ENCODE data around the gene HSD11B2. TPM values are rescaled to one million over a fixed set of nuclear protein-coding genes. Genes with fewer than 3 reads are reported as not detected.

HSD11B2 gene
- total RNA-seq, 1 experiment from 2014 or later: 33.4 TPM

DNA sequence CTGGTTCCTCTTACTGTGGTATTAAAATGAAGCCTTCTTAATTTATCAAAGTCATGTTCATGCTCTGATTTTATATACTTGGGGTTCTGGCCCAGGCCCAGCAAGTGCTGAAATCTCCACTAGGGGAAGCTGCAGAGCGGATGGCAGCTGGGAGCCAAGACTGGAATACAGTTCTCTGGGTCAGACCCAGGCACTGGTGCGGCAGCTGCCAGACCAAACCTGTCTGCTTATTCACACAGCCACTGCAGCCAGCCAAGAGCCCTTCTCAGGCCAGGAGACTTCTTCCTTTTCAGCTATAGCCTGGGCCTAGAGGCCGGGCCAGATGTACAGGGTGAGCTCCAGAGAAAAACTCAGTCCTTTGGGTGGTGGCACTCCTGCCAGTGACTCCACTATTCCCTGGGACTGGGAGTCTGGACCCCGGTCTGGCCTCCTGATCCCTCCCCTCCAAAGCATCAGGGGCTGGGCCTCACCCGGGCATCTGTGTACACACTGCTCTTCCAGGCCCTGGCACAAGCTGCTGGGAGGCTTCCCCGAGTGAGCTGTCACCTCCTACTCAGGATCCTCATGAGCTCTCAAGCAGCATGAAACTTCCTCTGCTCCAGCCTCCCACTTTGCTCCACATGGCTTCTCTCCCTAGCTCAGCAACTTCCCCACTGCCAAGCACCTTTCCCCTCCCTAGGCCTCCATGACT lies 25.6 kb downstream of the HSD11B2 start:
- H3K9me3 Mint-ChIP-seq: no peaks in the 10 kb centered on the region
- H3K27me3 Mint-ChIP-seq (ENCODE audit: low read depth): no peaks in the 10 kb centered on the region
- ChIA-PET POLR2A (interaction anchor here (0.6 kb wide), 1 partner anchor 806 kb away, joined by 5 read pairs; no protein-coding TSS in a partner anchor), CTCF (interaction anchor here (0.6 to 3.2 kb wide), 28 partner anchors 9 to 564 kb away, joined by 3 to 52 read pairs (median 3); partner anchors contain the start of genes ATP6V0D1, HSD11B2, TPPP3 and ZDHHC1)
- ATAC-seq (peak; percentile 83), DNase-seq (ENCODE audit: low spot score) (peak; percentile 61)
- peak overlapping the region; percentile 46; the same call in 1 of the 2 replicates for H3K27ac Mint-ChIP-seq
- TF ChIP-seq, protein P1, sequence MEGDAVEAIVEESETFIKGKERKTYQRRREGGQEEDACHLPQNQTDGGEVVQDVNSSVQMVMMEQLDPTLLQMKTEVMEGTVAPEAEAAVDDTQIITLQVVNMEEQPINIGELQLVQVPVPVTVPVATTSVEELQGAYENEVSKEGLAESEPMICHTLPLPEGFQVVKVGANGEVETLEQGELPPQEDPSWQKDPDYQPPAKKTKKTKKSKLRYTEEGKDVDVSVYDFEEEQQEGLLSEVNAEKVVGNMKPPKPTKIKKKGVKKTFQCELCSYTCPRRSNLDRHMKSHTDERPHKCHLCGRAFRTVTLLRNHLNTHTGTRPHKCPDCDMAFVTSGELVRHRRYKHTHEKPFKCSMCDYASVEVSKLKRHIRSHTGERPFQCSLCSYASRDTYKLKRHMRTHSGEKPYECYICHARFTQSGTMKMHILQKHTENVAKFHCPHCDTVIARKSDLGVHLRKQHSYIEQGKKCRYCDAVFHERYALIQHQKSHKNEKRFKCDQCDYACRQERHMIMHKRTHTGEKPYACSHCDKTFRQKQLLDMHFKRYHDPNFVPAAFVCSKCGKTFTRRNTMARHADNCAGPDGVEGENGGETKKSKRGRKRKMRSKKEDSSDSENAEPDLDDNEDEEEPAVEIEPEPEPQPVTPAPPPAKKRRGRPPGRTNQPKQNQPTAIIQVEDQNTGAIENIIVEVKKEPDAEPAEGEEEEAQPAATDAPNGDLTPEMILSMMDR (IDR thresholded peaks at IDR 0.05): peak; percentile 44
- TF ChIP-seq, protein P2, sequence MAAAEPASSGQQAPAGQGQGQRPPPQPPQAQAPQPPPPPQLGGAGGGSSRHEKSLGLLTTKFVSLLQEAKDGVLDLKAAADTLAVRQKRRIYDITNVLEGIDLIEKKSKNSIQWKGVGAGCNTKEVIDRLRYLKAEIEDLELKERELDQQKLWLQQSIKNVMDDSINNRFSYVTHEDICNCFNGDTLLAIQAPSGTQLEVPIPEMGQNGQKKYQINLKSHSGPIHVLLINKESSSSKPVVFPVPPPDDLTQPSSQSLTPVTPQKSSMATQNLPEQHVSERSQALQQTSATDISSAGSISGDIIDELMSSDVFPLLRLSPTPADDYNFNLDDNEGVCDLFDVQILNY (CRISPR knock-in tag; IDR thresholded peaks at IDR 0.05): no peak
- no peaks in the 10 kb centered on the region for H3K36me3 Mint-ChIP-seq
- H3K4me1 Mint-ChIP-seq: 0 out of 2 replicates have a peak, but pooled peaks cover 5% of the 10 kb centered on the region
- no peak overlapping the region for H3K4me3 Mint-ChIP-seq

DNA sequence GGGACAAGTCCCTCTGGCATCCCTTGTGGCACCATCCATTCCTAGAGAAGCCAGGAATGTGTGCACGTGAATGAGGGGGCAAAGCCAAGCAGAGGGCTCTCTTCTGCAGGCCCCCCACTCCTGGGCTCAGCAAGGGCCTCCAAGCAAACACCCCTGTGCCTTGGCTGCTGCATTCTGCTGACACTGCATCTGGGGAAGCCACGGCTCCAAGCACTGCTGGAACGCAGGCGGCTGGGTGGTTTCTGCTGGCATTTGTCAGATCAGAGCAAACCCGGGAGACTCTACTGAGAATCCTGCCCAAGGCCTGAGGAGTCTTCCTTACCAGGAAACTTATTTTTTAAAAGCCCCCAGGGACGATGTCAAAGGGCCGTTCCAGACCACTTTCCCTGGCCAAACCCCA lies 26.7 kb downstream of the HSD11B2 start:
- H3K36me3 Mint-ChIP-seq: no peaks in the 10 kb centered on the region
- no peaks in the 10 kb centered on the region for H3K27me3 Mint-ChIP-seq (ENCODE audit: low read depth)
- ChIA-PET POLR2A (no interaction called here), CTCF (interaction anchor here (1.2 to 3.2 kb wide), 7 partner anchors 8 to 69 kb away, joined by 3 to 28 read pairs (median 5); no protein-coding TSS in a partner anchor)
- H3K9me3 Mint-ChIP-seq: no peaks in the 10 kb centered on the region
- DNase-seq (ENCODE audit: low spot score) (no peak), ATAC-seq (no peak)
- no peak overlapping the region for H3K4me3 Mint-ChIP-seq
- H3K27ac Mint-ChIP-seq: no peak overlapping the region
- H3K4me1 Mint-ChIP-seq: 0 out of 2 replicates have a peak, but pooled peaks cover 5% of the 10 kb centered on the region
- TF ChIP-seq, protein P3, sequence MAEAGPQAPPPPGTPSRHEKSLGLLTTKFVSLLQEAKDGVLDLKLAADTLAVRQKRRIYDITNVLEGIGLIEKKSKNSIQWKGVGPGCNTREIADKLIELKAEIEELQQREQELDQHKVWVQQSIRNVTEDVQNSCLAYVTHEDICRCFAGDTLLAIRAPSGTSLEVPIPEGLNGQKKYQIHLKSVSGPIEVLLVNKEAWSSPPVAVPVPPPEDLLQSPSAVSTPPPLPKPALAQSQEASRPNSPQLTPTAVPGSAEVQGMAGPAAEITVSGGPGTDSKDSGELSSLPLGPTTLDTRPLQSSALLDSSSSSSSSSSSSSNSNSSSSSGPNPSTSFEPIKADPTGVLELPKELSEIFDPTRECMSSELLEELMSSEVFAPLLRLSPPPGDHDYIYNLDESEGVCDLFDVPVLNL (CRISPR knock-in tag; IDR thresholded peaks at IDR 0.05; ENCODE audit: borderline replicate concordance, low read depth): no peak
- no peak for TF ChIP-seq SMAD3 (CRISPR knock-in tag; IDR thresholded peaks at IDR 0.05; ENCODE audit: borderline replicate concordance)

DNA sequence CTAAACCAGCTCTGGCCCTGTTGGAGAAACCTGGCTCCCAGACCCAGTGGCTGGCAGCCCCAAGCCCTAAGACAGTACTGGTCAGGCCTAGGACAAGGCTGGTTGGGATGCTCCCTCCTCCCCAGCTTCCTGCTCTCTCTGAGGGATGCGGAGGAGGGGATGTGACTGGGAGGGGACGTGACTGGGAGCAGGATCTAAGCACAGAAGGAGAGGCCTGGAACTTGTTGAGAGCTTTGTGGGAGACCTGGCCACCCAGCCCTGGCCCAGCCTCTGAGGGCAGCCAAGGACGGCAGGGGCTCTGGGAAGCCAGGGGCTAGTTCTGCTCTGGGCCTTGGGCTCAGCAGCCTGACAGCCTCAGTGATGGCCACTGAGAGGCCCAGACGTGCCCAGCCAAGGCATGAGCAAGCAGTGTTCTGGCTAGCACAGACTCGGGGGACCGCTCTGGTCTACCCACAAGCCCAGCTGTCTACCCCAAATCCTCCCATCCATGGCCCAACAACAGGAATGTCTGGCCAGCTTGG lies 27.3 kb downstream of the HSD11B2 start:
- H3K9me3 Mint-ChIP-seq: no peaks in the 10 kb centered on the region
- peak; percentile 27; the same call in 1 of the 2 replicates for ATAC-seq
- H3K36me3 Mint-ChIP-seq: no peaks in the 10 kb centered on the region
- ChIA-PET POLR2A (no interaction called here), CTCF (interaction anchor here (0.7 to 3.2 kb wide), 5 partner anchors 12 to 132 kb away, joined by 3 to 28 read pairs (median 3); partner anchors contain the start of genes KCTD19 and LRRC36)
- no peak overlapping the region for H3K27ac Mint-ChIP-seq
- H3K27me3 Mint-ChIP-seq (ENCODE audit: low read depth): no peaks in the 10 kb centered on the region
- H3K4me1 Mint-ChIP-seq: 0 out of 2 replicates have a peak, but pooled peaks cover 5% of the 10 kb centered on the region
- H3K4me3 Mint-ChIP-seq: no peak overlapping the region
- DNase-seq (ENCODE audit: low spot score): no peak
- no peak for TF ChIP-seq ZBTB21 (CRISPR knock-in tag; IDR thresholded peaks at IDR 0.05; ENCODE audit: borderline replicate concordance)
- TF ChIP-seq, protein P4, sequence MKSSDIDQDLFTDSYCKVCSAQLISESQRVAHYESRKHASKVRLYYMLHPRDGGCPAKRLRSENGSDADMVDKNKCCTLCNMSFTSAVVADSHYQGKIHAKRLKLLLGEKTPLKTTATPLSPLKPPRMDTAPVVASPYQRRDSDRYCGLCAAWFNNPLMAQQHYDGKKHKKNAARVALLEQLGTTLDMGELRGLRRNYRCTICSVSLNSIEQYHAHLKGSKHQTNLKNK (CRISPR knock-in tag; IDR thresholded peaks at IDR 0.05): no peak
- TF ChIP-seq, protein P5, sequence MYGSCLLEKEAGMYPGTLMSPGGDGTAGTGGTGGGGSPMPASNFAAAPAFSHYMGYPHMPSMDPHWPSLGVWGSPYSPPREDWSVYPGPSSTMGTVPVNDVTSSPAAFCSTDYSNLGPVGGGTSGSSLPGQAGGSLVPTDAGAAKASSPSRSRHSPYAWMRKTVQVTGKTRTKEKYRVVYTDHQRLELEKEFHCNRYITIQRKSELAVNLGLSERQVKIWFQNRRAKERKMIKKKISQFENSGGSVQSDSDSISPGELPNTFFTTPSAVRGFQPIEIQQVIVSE (CRISPR knock-in tag; IDR thresholded peaks at IDR 0.05; ENCODE audit: borderline replicate concordance): no peak
- no peak for TF ChIP-seq JAZF1 (CRISPR knock-in tag; IDR thresholded peaks at IDR 0.05)
- TF ChIP-seq, protein P6, sequence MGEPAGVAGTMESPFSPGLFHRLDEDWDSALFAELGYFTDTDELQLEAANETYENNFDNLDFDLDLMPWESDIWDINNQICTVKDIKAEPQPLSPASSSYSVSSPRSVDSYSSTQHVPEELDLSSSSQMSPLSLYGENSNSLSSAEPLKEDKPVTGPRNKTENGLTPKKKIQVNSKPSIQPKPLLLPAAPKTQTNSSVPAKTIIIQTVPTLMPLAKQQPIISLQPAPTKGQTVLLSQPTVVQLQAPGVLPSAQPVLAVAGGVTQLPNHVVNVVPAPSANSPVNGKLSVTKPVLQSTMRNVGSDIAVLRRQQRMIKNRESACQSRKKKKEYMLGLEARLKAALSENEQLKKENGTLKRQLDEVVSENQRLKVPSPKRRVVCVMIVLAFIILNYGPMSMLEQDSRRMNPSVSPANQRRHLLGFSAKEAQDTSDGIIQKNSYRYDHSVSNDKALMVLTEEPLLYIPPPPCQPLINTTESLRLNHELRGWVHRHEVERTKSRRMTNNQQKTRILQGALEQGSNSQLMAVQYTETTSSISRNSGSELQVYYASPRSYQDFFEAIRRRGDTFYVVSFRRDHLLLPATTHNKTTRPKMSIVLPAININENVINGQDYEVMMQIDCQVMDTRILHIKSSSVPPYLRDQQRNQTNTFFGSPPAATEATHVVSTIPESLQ (CRISPR knock-in tag; IDR thresholded peaks at IDR 0.05): no peak
- TF ChIP-seq, protein P7, sequence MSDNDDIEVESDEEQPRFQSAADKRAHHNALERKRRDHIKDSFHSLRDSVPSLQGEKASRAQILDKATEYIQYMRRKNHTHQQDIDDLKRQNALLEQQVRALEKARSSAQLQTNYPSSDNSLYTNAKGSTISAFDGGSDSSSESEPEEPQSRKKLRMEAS (CRISPR knock-in tag; IDR thresholded peaks at IDR 0.05): no peak
- TF ChIP-seq, protein P8, sequence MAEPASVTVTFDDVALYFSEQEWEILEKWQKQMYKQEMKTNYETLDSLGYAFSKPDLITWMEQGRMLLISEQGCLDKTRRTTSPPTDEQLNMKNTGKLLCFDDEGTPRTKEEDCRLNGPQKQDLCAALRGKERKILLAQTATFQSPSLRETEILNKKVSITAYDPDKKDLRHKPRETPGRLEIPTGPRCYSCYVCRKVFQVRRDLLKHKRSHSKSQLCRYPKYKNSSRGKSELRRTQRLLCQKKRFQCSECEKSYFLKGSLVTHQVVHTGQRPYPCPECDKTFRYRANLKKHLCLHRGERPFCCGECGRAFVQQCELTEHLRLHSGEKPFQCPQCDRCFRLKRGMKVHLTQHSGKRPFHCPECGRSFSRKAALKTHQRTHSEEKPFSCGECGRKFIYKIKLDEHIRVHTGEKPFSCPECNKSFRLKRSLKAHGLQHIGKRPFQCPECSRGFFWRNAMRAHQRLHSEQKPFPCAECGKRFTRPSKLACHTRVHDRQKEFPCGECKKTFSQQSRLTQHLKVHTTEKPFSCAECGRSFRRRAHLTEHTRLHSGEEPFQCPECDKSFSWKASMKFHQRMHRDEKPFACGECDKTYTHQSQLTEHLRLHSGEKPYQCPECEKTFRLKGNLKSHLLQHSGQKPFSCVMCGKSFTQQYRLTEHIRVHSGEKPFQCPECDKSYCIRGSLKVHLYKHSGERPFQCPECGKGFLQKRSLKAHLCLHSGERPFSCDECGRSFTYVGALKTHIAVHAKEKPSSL (CRISPR knock-in tag; conservative IDR thresholded peaks at IDR 0.05): no peak
